Stimulated activated effector memory CD8-positive, alpha-beta T cell treated with anti-CD3 and anti-CD28 coated beads, Interleukin-12 subunit alpha, Interleukin-12 subunit beta, amount 100 ng/mL, for 72 hours (primary cell): Measurements from ENCODE around the gene PCGF6.
"Not testable (repeated sequence)": the region's sequence is repeated elsewhere in the genome, so short reads cannot be mapped to it uniquely, and the experiment has no call there.

Source experiments
- ATAC-seq: fragments of 150-1000 bp; cut with Tn5 transposase; 2 replicates; pipeline ENCODE4 v1.10.0; 2021
- DNase-seq, 2 donors: peaks; one replicate each; pipeline ENCODE4 v3.0.0; 2021 to 2022; ENCODE audit warnings: low spot score in 2 of 2
- H3K27ac Mint-ChIP-seq: one replicate; pipeline ENCODE4 v1.8.0; 2022; ENCODE audit warnings: mild to moderate bottlenecking, mixed read lengths
- H3K36me3 Mint-ChIP-seq: one replicate; pipeline ENCODE4 v1.8.0; 2022; ENCODE audit warnings: mild to moderate bottlenecking, mixed read lengths
- H3K4me1 Mint-ChIP-seq: one replicate; pipeline ENCODE4 v1.8.0; 2022; ENCODE audit warnings: mixed read lengths
- H3K4me3 Mint-ChIP-seq: one replicate; pipeline ENCODE4 v1.8.0; 2022; ENCODE audit warnings: mild to moderate bottlenecking, mixed read lengths
- H3K9me3 Mint-ChIP-seq: one replicate; pipeline ENCODE4 v1.8.0; 2022; ENCODE audit warnings: mixed read lengths

The PCGF6 gene

GRCh38 chr10:103280031-103280430 is 70.9 kb downstream of the PCGF6 start:
- Mint-ChIP-seq H3K36me3 (no peaks in the 10 kb centered on the region), H3K4me1 (peaks cover 17% of the 10 kb centered on the region), H3K4me3 (no peak overlapping the region), H3K27ac (no peak overlapping the region), H3K9me3 (no peaks in the 10 kb centered on the region)
- DNase-seq (no peak), ATAC-seq (no peak)

- no peak overlapping the region for H3K4me3 Mint-ChIP-seq
- no peaks in the 10 kb centered on the region for H3K9me3 Mint-ChIP-seq
- H3K36me3 Mint-ChIP-seq: no peaks in the 10 kb centered on the region
- DNase-seq: peak in 1 of 2 donors; percentile 60
- no peak for ATAC-seq
- H3K27ac Mint-ChIP-seq: no peak overlapping the region
- H3K4me1 Mint-ChIP-seq: peaks cover 17% of the 10 kb centered on the region
Observed at GRCh38 chr10:103278862-103279298, 72.1 kb downstream of the PCGF6 start.

GRCh38 chr10:103278537-103278823 is 72.5 kb downstream of the PCGF6 start:
- H3K9me3 Mint-ChIP-seq: no peaks in the 10 kb centered on the region
- ATAC-seq: no peak
- DNase-seq: no peak
- no peaks in the 10 kb centered on the region for H3K36me3 Mint-ChIP-seq
- H3K27ac Mint-ChIP-seq: no peak overlapping the region
- H3K4me3 Mint-ChIP-seq: no peak overlapping the region
- peaks cover 17% of the 10 kb centered on the region for H3K4me1 Mint-ChIP-seq

- DNase-seq: no peak
- peak overlapping the region; percentile 45 for H3K4me3 Mint-ChIP-seq
- no peak overlapping the region for H3K27ac Mint-ChIP-seq
- no peaks in the 10 kb centered on the region for H3K9me3 Mint-ChIP-seq
- peaks cover 17% of the 10 kb centered on the region for H3K4me1 Mint-ChIP-seq
- H3K36me3 Mint-ChIP-seq: no peaks in the 10 kb centered on the region
- ATAC-seq: no peak
Observed at GRCh38 chr10:103277713-103278536, 73.0 kb downstream of the PCGF6 start.

- peaks cover 17% of the 10 kb centered on the region for H3K4me1 Mint-ChIP-seq
- peak in 1 of 2 donors; percentile 52 for DNase-seq
- no peaks in the 10 kb centered on the region for H3K36me3 Mint-ChIP-seq
- H3K9me3 Mint-ChIP-seq: no peaks in the 10 kb centered on the region
- peak within 1 kb of the TSS; percentile 45 for H3K4me3 Mint-ChIP-seq
- ATAC-seq: peak; percentile 71
- no peak within 1 kb of the TSS for H3K27ac Mint-ChIP-seq
Observed at GRCh38 chr10:103276896-103277712, 73.8 kb downstream of the PCGF6 start, which contains the start of gene INA. Gene INA (plus strand): TSS chr10:103277138. CDS start chr10:103277212, 74 bp downstream.

GRCh38 chr10:103276251-103276895 is 74.6 kb downstream of the PCGF6 start:
- no peaks in the 10 kb centered on the region for H3K36me3 Mint-ChIP-seq
- H3K9me3 Mint-ChIP-seq: no peaks in the 10 kb centered on the region
- H3K4me1 Mint-ChIP-seq: peaks cover 17% of the 10 kb centered on the region
- H3K4me3 Mint-ChIP-seq: peak overlapping the region; percentile 45
- ATAC-seq: no peak
- no peak overlapping the region for H3K27ac Mint-ChIP-seq
- no peak for DNase-seq

- Mint-ChIP-seq H3K9me3 (no peaks in the 10 kb centered on the region), H3K36me3 (no peaks in the 10 kb centered on the region), H3K27ac (no peak overlapping the region), H3K4me1 (peaks cover 12% of the 10 kb centered on the region), H3K4me3 (no peak overlapping the region)
- DNase-seq (no peak), ATAC-seq (no peak)
Observed at GRCh38 chr10:103273041-103273441, 77.9 kb downstream of the PCGF6 start.

- no peaks in the 10 kb centered on the region for H3K9me3 Mint-ChIP-seq
- no peaks in the 10 kb centered on the region for H3K4me1 Mint-ChIP-seq
- no peak overlapping the region for H3K27ac Mint-ChIP-seq
- no peak for ATAC-seq
- no peak overlapping the region for H3K4me3 Mint-ChIP-seq
- no peak for DNase-seq
- no peaks in the 10 kb centered on the region for H3K36me3 Mint-ChIP-seq
Observed at GRCh38 chr10:103265717-103266329, 85.1 kb downstream of the PCGF6 start.

GRCh38 chr10:103262229-103262628 is 88.7 kb downstream of the PCGF6 start:
- ATAC-seq (peak; percentile 69), DNase-seq (no peak)
- Mint-ChIP-seq H3K27ac (no peak overlapping the region), H3K4me3 (no peak overlapping the region), H3K36me3 (no peaks in the 10 kb centered on the region), H3K9me3 (no peaks in the 10 kb centered on the region), H3K4me1 (no peaks in the 10 kb centered on the region)

- DNase-seq (no peak), ATAC-seq (no peak)
- H3K4me3 Mint-ChIP-seq: no peak overlapping the region
- no peak overlapping the region for H3K27ac Mint-ChIP-seq
- H3K9me3 Mint-ChIP-seq: no peaks in the 10 kb centered on the region
- no peaks in the 10 kb centered on the region for H3K4me1 Mint-ChIP-seq
- H3K36me3 Mint-ChIP-seq: no peaks in the 10 kb centered on the region
Observed at GRCh38 chr10:103259989-103260388, 91.0 kb downstream of the PCGF6 start.

- not testable (repeated sequence) for ATAC-seq, DNase-seq, H3K4me3 Mint-ChIP-seq, H3K27ac Mint-ChIP-seq, H3K36me3 Mint-ChIP-seq, H3K4me1 Mint-ChIP-seq, H3K9me3 Mint-ChIP-seq
Observed at GRCh38 chr10:103258928-103259327, 92.0 kb downstream of the PCGF6 start.

GRCh38 chr10:103257812-103258211 is 93.1 kb downstream of the PCGF6 start:
- H3K36me3 Mint-ChIP-seq: no peaks in the 10 kb centered on the region

GRCh38 chr10:103256613-103257012 is 94.3 kb downstream of the PCGF6 start:
- H3K4me1 Mint-ChIP-seq: peaks cover under 1% of the 10 kb centered on the region
- no peak for ATAC-seq
- DNase-seq: no peak
- no peak overlapping the region for H3K27ac Mint-ChIP-seq
- no peak overlapping the region for H3K4me3 Mint-ChIP-seq
- peaks cover 1% of the 10 kb centered on the region for H3K36me3 Mint-ChIP-seq
- H3K9me3 Mint-ChIP-seq: no peaks in the 10 kb centered on the region

More at GRCh38 chr10:103257812-103258211, 93.1 kb downstream of the PCGF6 start:
- Mint-ChIP-seq H3K9me3 (no peaks in the 10 kb centered on the region), H3K4me3 (no peak overlapping the region), H3K27ac (no peak overlapping the region), H3K4me1 (no peaks in the 10 kb centered on the region)
- ATAC-seq (no peak), DNase-seq (no peak)

- ATAC-seq: peak; percentile 87
Observed at GRCh38 chr10:103254538-103255325, 96.2 kb downstream of the PCGF6 start.

More at GRCh38 chr10:103254538-103255325, 96.2 kb downstream of the PCGF6 start:
- Mint-ChIP-seq H3K36me3 (peaks cover 15% of the 10 kb centered on the region), H3K9me3 (peaks cover 3% of the 10 kb centered on the region), H3K27ac (no peak overlapping the region), H3K4me3 (no peak overlapping the region), H3K4me1 (peaks cover 7% of the 10 kb centered on the region)
- DNase-seq: peak in 1 of 2 donors; percentile 56
